ENCODE measurements around the gene PWP2.
"Not testable (repeated sequence)": the region's sequence is repeated elsewhere in the genome, so short reads cannot be mapped to it uniquely, and the experiment has no call there.

GRCh38 chr21:44153889-44154228, 46.7 kb downstream of the PWP2 start:
- not testable (repeated sequence) for TF ChIP-seq POLR2AphosphoS5, CTCF, POLR2A (IDR thresholded peaks at IDR 0.05)
